Midbrain (tissue), 1 donor: Measurements from ENCODE around the gene CSRNP3.
A peak's percentile ranks its signal among the peaks of the same experiment; 100 is the strongest.

Experiments
- DNase-seq: peaks from one replicate; lab custom pipeline; 2025; lab: John Stamatoyannopoulos, UW

The CSRNP3 gene

GRCh38 chr2:165539985-165540384 is 70.5 kb downstream of the CSRNP3 start:
- no peak for DNase-seq

GRCh38 chr2:165544897-165545296 is 75.4 kb downstream of the CSRNP3 start:
- DNase-seq, result no peak

DNA sequence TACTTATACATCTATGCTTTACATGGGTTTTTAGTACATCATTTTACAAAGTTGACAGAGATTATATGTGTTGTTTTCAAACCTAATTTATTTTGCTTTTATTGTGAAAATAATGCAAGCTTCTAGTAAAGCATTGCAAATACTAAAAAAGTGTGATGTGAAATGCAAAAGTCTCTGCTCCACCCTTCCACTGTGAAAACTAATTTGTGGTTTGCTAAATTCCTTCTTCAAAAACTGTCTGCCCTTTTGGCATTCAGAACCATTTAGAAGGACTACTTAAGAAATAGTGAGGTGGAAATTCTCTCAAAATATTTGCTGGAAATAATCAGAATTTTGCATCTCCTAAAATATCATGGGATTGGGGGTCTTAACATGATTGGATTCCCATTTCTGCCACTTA is 78.4 kb downstream of the CSRNP3 start:
- no peak for DNase-seq

GRCh38 chr2:165549619-165550018 is 80.1 kb downstream of the CSRNP3 start:
- no peak for DNase-seq

- peak; percentile 58 for DNase-seq
These were observed 89.3 kb downstream of the CSRNP3 start for GRCh38 chr2:165558832-165559231.

- no peak for DNase-seq
These were observed 91.0 kb downstream of the CSRNP3 start for GRCh38 chr2:165560377-165560988.

- no peak for DNase-seq
These were observed 92.0 kb downstream of the CSRNP3 start for GRCh38 chr2:165561516-165561915.

DNA sequence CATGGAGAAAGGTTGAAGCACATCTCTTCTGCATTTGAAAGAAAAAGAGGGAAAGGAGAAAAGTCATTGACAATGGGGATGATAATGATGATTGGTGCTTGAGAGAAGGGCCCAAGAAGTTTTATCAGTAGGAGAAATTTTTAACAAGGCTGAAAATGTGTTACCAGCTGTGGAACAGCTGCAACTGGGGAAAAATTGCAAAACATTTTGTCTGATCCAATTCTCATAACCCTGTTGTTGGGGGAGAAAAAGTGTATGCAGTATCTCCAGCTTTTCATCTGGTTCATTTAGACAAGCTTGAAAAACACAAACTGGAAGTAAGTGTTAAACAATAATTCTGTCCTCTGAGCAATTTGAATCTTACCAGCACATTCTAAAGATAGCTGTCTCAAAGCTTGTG is 92.7 kb downstream of the CSRNP3 start:
- DNase-seq, result no peak

DNA sequence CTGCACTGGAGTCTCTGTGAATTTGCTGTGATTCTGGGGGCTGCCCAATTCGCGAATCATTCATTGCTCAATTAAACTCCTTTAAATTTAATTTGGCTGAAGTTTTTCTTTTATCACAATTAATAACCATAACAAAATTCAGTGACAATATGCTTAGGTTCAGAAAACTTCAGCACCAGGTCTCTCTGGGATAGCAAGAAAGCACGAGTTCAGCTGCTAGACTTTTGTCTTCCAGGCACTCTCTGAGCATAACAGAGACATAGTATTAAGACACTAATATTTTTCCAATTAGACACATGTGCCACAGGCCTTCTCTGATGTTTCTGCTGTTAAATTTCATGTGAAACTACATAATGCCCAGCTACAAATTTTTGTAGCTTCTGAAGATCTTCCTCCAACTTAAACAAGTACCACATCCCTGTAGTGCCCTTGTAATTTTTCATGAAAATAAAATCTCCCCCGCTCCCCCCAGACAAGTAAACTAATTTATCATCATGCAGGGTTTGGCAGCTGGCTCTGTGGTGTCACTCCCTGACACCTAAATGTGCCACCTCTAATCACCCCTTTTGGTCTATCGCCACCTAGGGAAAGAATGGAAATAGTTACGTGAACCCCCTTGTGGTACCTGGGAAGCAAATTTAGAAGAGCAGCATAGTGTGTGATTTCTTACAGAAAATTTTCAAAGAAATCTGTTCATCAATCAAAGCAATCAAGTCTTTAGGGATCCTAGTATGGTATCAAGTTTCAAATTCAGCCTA is 94.1 kb downstream of the CSRNP3 start:
- no peak for DNase-seq

DNA sequence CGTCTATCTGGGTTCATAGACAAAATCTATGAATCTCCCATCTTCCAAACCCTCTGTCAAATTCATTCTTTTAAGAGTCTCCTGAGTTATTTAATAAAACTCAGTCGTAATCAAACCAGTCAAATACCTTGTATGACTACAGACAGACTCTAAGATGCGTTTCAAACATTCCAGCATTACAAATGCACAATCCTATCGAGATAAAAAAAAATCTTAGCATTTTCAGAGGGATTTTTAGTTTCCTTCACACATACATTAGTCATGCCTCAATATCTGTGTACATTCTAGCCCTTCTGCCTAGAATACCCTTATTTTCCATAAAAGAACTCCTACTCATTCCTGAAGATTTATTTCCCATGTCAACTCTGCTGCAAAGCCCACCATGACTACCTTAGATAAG is 96.5 kb downstream of the CSRNP3 start:
- no peak for DNase-seq

- DNase-seq, result no peak
These were observed 97.8 kb downstream of the CSRNP3 start for GRCh38 chr2:165567273-165567672.

DNA sequence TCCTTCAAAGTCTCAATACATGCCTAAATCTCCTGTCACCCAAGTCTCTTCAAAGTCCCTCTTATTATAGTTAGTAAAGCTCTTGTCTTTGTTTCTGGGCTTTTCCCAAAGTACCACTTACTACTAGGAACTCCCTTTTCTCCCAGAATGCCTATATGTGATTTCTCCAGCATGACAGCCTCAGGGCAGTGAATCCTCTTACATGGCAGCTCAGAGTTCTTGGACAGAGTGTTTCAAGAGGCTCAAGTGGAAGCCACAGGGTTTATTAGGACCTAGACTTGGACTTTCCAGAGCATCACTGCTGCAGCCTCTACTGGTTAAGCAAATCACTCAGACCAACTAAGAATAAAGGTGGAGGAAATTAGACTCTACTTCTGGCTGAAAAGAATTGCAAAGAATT is 98.9 kb downstream of the CSRNP3 start:
- no peak for DNase-seq

GRCh38 chr2:165571477-165571876 is 102.0 kb downstream of the CSRNP3 start:
- DNase-seq, result no peak

DNA sequence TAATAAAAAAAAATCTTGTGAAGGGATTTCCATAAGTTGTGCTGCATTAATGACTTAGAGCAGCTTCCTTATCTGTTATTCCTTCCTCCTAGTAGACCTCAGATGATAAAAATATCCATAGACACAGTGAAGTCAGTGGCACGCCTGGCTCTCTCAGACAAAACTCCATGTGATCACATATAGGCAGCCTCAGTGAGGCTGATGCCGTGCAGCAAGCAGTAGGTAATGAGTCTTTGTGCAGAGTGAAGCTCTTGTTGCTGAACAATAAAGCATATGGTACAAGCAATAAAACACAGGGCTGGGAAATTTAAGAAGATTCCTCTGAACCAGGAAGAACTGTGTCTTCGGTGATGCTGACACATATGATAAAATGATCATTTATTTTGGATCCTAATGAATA is 102.7 kb downstream of the CSRNP3 start:
- peak; percentile 58 for DNase-seq

DNA sequence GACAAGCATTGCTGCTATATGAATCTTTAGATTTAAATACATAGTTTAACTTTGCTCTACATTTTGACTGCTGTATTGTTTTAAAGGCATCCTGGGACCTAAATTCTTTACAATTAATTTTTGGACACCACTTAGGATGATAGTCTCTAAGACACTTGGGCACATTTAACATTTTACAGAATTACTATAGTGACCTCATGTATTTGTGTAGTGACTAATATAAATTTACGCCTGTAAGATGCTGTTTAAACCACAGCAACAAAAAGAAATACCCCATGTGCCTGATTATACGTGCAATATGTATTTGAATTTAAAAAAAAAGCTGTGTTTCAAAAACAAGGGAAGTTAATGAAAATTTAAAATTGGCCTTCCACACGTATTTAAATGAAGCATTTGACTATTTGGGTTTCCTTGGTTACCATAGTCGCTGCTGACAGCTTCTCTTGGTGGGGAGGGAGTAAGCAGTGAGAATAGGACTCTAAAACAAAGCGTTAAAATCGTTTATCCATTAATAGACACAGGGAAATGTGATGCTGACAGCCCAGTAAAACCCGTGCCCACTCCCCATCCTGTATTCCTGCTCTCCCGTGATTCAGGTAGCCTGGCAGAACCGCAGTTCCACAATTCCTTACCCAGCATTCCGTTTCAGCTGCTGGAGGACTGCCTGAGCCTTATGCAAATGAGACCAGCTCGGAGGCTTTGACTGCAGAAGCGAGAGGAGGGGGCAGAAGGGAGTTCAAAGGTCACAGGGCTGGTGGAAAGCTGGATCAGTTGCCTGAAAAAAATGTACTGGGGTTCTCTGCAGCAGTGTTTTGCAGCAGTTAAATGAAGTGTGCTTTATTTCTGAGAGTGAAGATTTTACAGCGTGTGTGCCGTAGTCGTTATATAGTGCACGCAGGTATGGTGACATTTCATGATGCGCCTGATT is 104.3 kb downstream of the CSRNP3 start:
- peak; percentile 73 for DNase-seq

DNA sequence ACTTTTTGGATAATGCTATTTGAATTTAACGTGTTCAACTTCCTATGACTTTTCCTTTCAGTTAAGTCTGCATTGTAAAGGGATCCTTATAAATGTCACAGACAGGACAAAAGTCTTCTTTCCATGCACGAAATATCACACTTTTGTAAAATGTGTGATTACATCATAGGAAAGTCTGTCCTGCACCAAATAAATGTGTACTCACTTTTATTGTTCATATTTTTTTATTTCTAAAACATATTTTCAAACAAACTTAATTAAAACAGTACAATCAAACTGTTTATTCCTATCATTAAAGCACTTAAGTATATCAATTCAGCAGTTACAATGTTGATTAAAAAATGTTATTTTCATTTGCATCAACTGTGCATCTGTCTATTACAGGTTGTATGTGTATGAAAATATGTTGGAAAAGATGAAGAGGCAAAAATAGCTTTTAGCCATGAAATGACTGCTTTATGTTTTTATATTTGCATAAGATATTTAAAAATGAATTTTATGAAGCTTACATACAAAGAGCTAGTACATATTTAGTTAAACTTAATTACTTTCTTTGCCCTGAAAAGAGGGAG is 105.6 kb downstream of the CSRNP3 start:
- DNase-seq, result no peak

DNA sequence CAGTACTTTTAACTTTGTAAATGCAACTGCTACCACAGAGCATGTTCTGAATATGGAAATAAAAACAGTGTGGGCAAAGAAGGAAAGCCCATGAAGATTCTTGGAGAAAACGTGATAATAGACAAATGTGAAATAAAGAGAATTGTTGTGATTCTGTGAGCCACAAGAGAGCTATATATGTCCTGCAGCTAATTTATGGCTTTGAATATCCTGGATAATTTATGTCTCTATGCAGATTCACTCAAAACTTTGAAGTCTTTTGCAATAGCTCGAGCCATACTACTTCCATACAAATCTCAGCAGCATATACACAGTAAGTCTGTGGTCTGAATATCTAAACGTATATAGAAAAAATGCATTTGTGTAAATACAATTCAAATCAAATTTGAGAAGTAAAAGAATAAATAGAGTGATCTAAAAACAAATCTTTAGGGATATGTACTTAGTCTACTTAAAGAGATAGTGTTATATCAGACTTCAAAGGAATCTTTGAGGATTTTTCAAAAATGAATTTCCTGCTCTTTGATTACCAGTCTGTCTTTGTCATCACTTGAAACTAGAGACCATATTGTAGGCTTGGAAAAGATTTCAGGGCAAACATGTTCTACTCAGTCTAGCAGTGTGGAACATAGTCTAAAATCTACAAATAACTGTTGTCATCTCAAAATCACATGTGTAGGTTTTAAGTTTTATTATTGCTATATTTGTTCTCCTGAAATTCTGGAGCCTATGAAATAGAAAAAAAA is 107.1 kb downstream of the CSRNP3 start:
- DNase-seq, result no peak

DNA sequence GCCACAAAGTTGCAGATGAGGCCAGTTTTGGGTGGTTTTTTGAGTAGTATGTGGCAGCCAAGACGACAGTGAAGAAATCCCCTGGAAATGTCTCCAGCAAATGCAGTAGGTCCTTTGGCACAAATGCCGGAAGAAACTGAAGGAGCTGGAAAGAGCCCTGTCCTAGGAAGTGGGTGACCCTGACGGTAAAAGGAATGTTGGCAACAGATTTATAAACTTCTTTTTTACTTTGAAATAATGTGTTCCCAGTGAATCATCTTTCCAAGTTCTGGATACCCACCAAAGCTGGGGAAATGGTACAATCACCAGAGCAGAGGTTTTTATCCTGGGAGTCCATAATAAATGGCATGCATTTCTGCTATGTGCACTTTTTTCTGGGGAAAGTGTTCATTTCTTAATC is 112.9 kb downstream of the CSRNP3 start:
- DNase-seq, result peak; percentile 58

- no peak for DNase-seq
These were observed 113.5 kb downstream of the CSRNP3 start for GRCh38 chr2:165582863-165583506.

- DNase-seq, result no peak
These were observed 114.7 kb downstream of the CSRNP3 start for GRCh38 chr2:165584126-165584654.

DNA sequence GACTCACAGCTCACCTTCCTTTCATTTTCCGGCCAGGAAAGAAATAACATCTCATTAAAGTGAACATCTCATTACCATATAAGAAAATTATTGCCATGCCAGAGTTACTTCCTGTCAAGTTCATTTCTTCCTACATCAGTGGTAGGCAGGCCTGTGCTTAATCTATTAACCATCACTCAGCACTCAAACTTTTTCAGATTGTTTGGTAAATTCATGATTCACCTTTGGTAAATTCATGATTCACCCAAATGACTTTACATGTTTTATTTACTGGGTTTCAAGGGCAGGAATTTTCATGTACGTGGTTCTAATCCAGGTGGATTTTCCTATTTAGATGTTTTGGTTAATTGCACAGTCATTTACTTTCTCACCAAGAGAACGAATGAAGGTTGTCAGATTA is 116.5 kb downstream of the CSRNP3 start:
- DNase-seq, result no peak
